Measurements from ENCODE around the gene B4GALT2. TPM values are rescaled to one million over a fixed set of nuclear protein-coding genes. Genes with fewer than 3 reads are reported as not detected.

Gene B4GALT2
- total RNA-seq, 1 donor from 2014 or later: 99.4 TPM

GRCh38 chr1:43954036-43954435 is 25.0 kb upstream of the B4GALT2 start:
- TF ChIP-seq CTCF (IDR thresholded peaks at IDR 0.05): no peak
- peak; percentile 46 for DNase-seq (ENCODE audit: low spot score)
- Mint-ChIP-seq H3K27ac (ENCODE audit: unreplicated experiment) (no peak overlapping the region), H3K4me1 (ENCODE audit: low read depth) (peaks cover 6% of the 10 kb centered on the region), H3K36me3 (ENCODE audit: low read depth) (peaks cover 23% of the 10 kb centered on the region), H3K4me3 (ENCODE audit: unreplicated experiment) (no peak overlapping the region), H3K9me3 (ENCODE audit: low read depth) (no peaks in the 10 kb centered on the region), H3K27me3 (ENCODE audit: low read depth) (no peaks in the 10 kb centered on the region)

- H3K4me1 Mint-ChIP-seq (ENCODE audit: low read depth): no peaks in the 10 kb centered on the region
- no peaks in the 10 kb centered on the region for H3K9me3 Mint-ChIP-seq (ENCODE audit: low read depth)
- H3K4me3 Mint-ChIP-seq (ENCODE audit: unreplicated experiment): no peak overlapping the region
- no peak overlapping the region for H3K27ac Mint-ChIP-seq (ENCODE audit: unreplicated experiment)
- TF ChIP-seq CTCF (IDR thresholded peaks at IDR 0.05): no peak
- peaks cover 21% of the 10 kb centered on the region for H3K36me3 Mint-ChIP-seq (ENCODE audit: low read depth)
- no peaks in the 10 kb centered on the region for H3K27me3 Mint-ChIP-seq (ENCODE audit: low read depth)
- DNase-seq (ENCODE audit: low spot score): peak; percentile 67
Observed at GRCh38 chr1:43956234-43956633, 22.8 kb upstream of the B4GALT2 start.

- no peak overlapping the region for H3K27ac Mint-ChIP-seq (ENCODE audit: unreplicated experiment)
- peaks cover 27% of the 10 kb centered on the region for H3K36me3 Mint-ChIP-seq (ENCODE audit: low read depth)
- no peak overlapping the region for H3K4me3 Mint-ChIP-seq (ENCODE audit: unreplicated experiment)
- H3K27me3 Mint-ChIP-seq (ENCODE audit: low read depth): no peaks in the 10 kb centered on the region
- no peak for DNase-seq (ENCODE audit: low spot score)
- no peak for TF ChIP-seq CTCF (IDR thresholded peaks at IDR 0.05)
- H3K4me1 Mint-ChIP-seq (ENCODE audit: low read depth): no peaks in the 10 kb centered on the region
- H3K9me3 Mint-ChIP-seq (ENCODE audit: low read depth): no peaks in the 10 kb centered on the region
Observed at GRCh38 chr1:43957407-43958040, 21.5 kb upstream of the B4GALT2 start.

GRCh38 chr1:43958351-43959255 is 20.4 kb upstream of the B4GALT2 start:
- no peaks in the 10 kb centered on the region for H3K9me3 Mint-ChIP-seq (ENCODE audit: low read depth)
- no peaks in the 10 kb centered on the region for H3K4me1 Mint-ChIP-seq (ENCODE audit: low read depth)
- H3K4me3 Mint-ChIP-seq (ENCODE audit: unreplicated experiment): no peak overlapping the region
- TF ChIP-seq CTCF (IDR thresholded peaks at IDR 0.05): no peak
- H3K27ac Mint-ChIP-seq (ENCODE audit: unreplicated experiment): no peak overlapping the region
- H3K27me3 Mint-ChIP-seq (ENCODE audit: low read depth): no peaks in the 10 kb centered on the region
- no peak for DNase-seq (ENCODE audit: low spot score)
- H3K36me3 Mint-ChIP-seq (ENCODE audit: low read depth): peaks cover 28% of the 10 kb centered on the region

GRCh38 chr1:43960798-43961197 is 18.2 kb upstream of the B4GALT2 start:
- TF ChIP-seq CTCF (IDR thresholded peaks at IDR 0.05): no peak
- Mint-ChIP-seq H3K36me3 (ENCODE audit: low read depth) (peaks cover 28% of the 10 kb centered on the region), H3K27ac (ENCODE audit: unreplicated experiment) (no peak overlapping the region), H3K27me3 (ENCODE audit: low read depth) (no peaks in the 10 kb centered on the region), H3K4me3 (ENCODE audit: unreplicated experiment) (no peak overlapping the region), H3K4me1 (ENCODE audit: low read depth) (no peaks in the 10 kb centered on the region), H3K9me3 (ENCODE audit: low read depth) (no peaks in the 10 kb centered on the region)
- DNase-seq (ENCODE audit: low spot score): no peak

Data from chondrocyte (in vitro differentiated cells).